HEK293 (cell line): Measurements from ENCODE around the gene RIMKLA.

ENCODE experiments used
- CTCF ChIA-PET: fragments of 350-600 bp; formaldehyde crosslinking; extraction: SDS; loops from one replicate; lab custom pipeline; 2021; ENCODE audit warnings: antibody characterized with exemption; lab: Yijun Ruan, JAX
- POLR2A ChIA-PET: fragments of 300-600 bp; formaldehyde crosslinking; extraction: SDS; loops from one replicate; lab custom pipeline; 2020; ENCODE audit warnings: antibody characterized with exemption, inconsistent platforms; lab: Yijun Ruan, JAX
- H3K27ac ChIP-seq: fragments of 200-500 bp; sonication (Bioruptor generic); 2 replicates; pipeline ENCODE4 v1.5.1; 2014; ENCODE audit warnings: low read depth, low read length, control low read depth, inconsistent platforms; ENCODE audit errors: extremely low read depth
- H3K36me3 ChIP-seq, 2 experiments: fragments of 200-500 bp in 1 of 2; sonication (Bioruptor generic) in 1 of 2; 1 replicate in 1 of 2; 2 replicates in 1 of 2; pipeline ENCODE4 v1.5.1; 2014 to 2017; ENCODE audit warnings: inconsistent platforms in 2 of 2, low read length in 2 of 2; ENCODE audit not compliant: control insufficient read depth in 2 of 2, insufficient read depth in 1 of 2
- H3K4me1 ChIP-seq: fragments of 200-500 bp; sonication (Bioruptor generic); 2 replicates; pipeline ENCODE4 v1.5.1; 2014; ENCODE audit warnings: mild to moderate bottlenecking, low read length, inconsistent platforms; ENCODE audit not compliant: control insufficient read depth, insufficient read depth
- H3K4me3 ChIP-seq: 2 replicates; pipeline ENCODE4 v1.5.1; 2011; ENCODE audit warnings: low read depth, mild to moderate bottlenecking, control low read depth, low read length, moderate library complexity
- H3K9me3 ChIP-seq: fragments of 200-500 bp; sonication (Bioruptor generic); 2 replicates; pipeline ENCODE4 v1.5.1; 2014; ENCODE audit warnings: low read depth, low read length, inconsistent platforms; ENCODE audit not compliant: control insufficient read depth, insufficient read depth
- GFI1B ChIP-seq: fragments of 450-650 bp; formaldehyde crosslinking; IDR thresholded peaks from 2 replicates; pipeline ENCODE4 v1.5.1; 2016; ENCODE audit warnings: missing biosample characterization, missing genetic modification characterization
- GLI4 ChIP-seq: fragments of 450-650 bp; formaldehyde crosslinking; IDR thresholded peaks from 2 replicates; pipeline ENCODE4 v1.5.1; 2016; ENCODE audit warnings: missing biosample characterization, missing genetic modification characterization
- KLF16 ChIP-seq: fragments of 450-650 bp; formaldehyde crosslinking; IDR thresholded peaks from 2 replicates; pipeline ENCODE4 v1.5.1; 2017; ENCODE audit warnings: missing biosample characterization, missing genetic modification characterization
- KLF8 ChIP-seq: fragments of 450-650 bp; formaldehyde crosslinking; IDR thresholded peaks from 2 replicates; pipeline ENCODE4 v1.5.1; 2016; ENCODE audit warnings: missing biosample characterization, missing genetic modification characterization
- MEIS1 ChIP-seq: sonication (generic); formaldehyde crosslinking; IDR thresholded peaks from 2 replicates; pipeline ENCODE4 v1.8.1; 2022; ENCODE audit warnings: missing genetic modification reagents, mild to moderate bottlenecking, borderline replicate concordance
- PRDM1 ChIP-seq: fragments of 450-650 bp; formaldehyde crosslinking; IDR thresholded peaks from 2 replicates; pipeline ENCODE4; 2016; ENCODE audit warnings: missing biosample characterization, missing genetic modification characterization
- SALL2 ChIP-seq: fragments of 450-650 bp; formaldehyde crosslinking; IDR thresholded peaks from 2 replicates; pipeline ENCODE4 v1.5.0; 2017; ENCODE audit warnings: missing biosample characterization, mild to moderate bottlenecking, missing genetic modification characterization, borderline replicate concordance
- ZBTB48 ChIP-seq: fragments of 450-650 bp; formaldehyde crosslinking; IDR thresholded peaks from 2 replicates; pipeline ENCODE4 v1.5.1; 2016; ENCODE audit warnings: missing biosample characterization, missing genetic modification characterization
- ZNF146 ChIP-seq: fragments of 450-650 bp; formaldehyde crosslinking; IDR thresholded peaks from 2 replicates; pipeline ENCODE4 v1.5.1; 2016; ENCODE audit warnings: missing biosample characterization, missing genetic modification characterization
- ZNF175 ChIP-seq: fragments of 450-650 bp; formaldehyde crosslinking; IDR thresholded peaks from 2 replicates; pipeline ENCODE4 v1.5.1; 2016; ENCODE audit warnings: missing biosample characterization, missing genetic modification characterization
- ZNF18 ChIP-seq: fragments of 450-650 bp; formaldehyde crosslinking; IDR thresholded peaks from 2 replicates; pipeline ENCODE4 v1.5.1; 2016; ENCODE audit warnings: missing biosample characterization, missing genetic modification characterization
- ZNF214 ChIP-seq: fragments of 450-650 bp; formaldehyde crosslinking; IDR thresholded peaks from 2 replicates; pipeline ENCODE4 v1.5.1; 2017; ENCODE audit warnings: missing biosample characterization, mild to moderate bottlenecking, missing genetic modification characterization, borderline replicate concordance
- ZNF223 ChIP-seq: fragments of 450-650 bp; formaldehyde crosslinking; IDR thresholded peaks from 2 replicates; pipeline ENCODE4 v1.5.1; 2016; ENCODE audit warnings: missing biosample characterization, missing genetic modification characterization
- ZNF280D ChIP-seq: fragments of 450-650 bp; formaldehyde crosslinking; IDR thresholded peaks from 2 replicates; pipeline ENCODE4 v1.5.1; 2016; ENCODE audit warnings: missing biosample characterization, missing genetic modification characterization
- ZNF311 ChIP-seq: fragments of 450-650 bp; formaldehyde crosslinking; IDR thresholded peaks from 2 replicates; pipeline ENCODE4 v1.5.1; 2017; ENCODE audit warnings: missing biosample characterization, missing genetic modification characterization, borderline replicate concordance
- ZNF341 ChIP-seq: fragments of 450-650 bp; formaldehyde crosslinking; IDR thresholded peaks from 2 replicates; pipeline ENCODE4; 2016; ENCODE audit warnings: low read depth, missing biosample characterization, missing genetic modification characterization
- ZNF366 ChIP-seq: fragments of 450-650 bp; formaldehyde crosslinking; conservative IDR thresholded peaks from 2 replicates; pipeline ENCODE4 v1.5.1; 2016; ENCODE audit warnings: missing biosample characterization, missing genetic modification characterization
- ZNF473 ChIP-seq: fragments of 450-650 bp; formaldehyde crosslinking; IDR thresholded peaks from 2 replicates; pipeline ENCODE4 v1.5.1; 2017; ENCODE audit warnings: missing biosample characterization, missing genetic modification characterization
- ZNF488 ChIP-seq: fragments of 450-650 bp; formaldehyde crosslinking; IDR thresholded peaks from 2 replicates; pipeline ENCODE4 v1.5.1; 2016; ENCODE audit warnings: missing biosample characterization, missing genetic modification characterization
- ZNF585B ChIP-seq: fragments of 450-650 bp; formaldehyde crosslinking; IDR thresholded peaks from 2 replicates; pipeline ENCODE4 v1.5.1; 2016; ENCODE audit warnings: missing biosample characterization, missing genetic modification characterization
- ZNF621 ChIP-seq: fragments of 450-650 bp; formaldehyde crosslinking; IDR thresholded peaks from 2 replicates; pipeline ENCODE4 v1.5.1; 2017; ENCODE audit warnings: missing biosample characterization, missing genetic modification characterization
- ZNF645 ChIP-seq: fragments of 450-650 bp; formaldehyde crosslinking; IDR thresholded peaks from 2 replicates; pipeline ENCODE4; 2016; ENCODE audit warnings: missing biosample characterization, missing genetic modification characterization
- ZNF658 ChIP-seq: fragments of 450-650 bp; formaldehyde crosslinking; IDR thresholded peaks from 2 replicates; pipeline ENCODE4; 2016; ENCODE audit warnings: missing biosample characterization, missing genetic modification characterization
- ZNF747 ChIP-seq: fragments of 450-650 bp; formaldehyde crosslinking; IDR thresholded peaks from 2 replicates; pipeline ENCODE4 v1.5.1; 2016; ENCODE audit warnings: missing biosample characterization, missing genetic modification characterization
- ZNF776 ChIP-seq: fragments of 450-650 bp; formaldehyde crosslinking; IDR thresholded peaks from 2 replicates; pipeline ENCODE4 v1.5.0; 2017; ENCODE audit warnings: missing biosample characterization, missing genetic modification characterization, borderline replicate concordance
- ZNF785 ChIP-seq: fragments of 450-650 bp; formaldehyde crosslinking; IDR thresholded peaks from 2 replicates; pipeline ENCODE4 v1.5.1; 2016; ENCODE audit warnings: missing biosample characterization, missing genetic modification characterization
- ZNF791 ChIP-seq: fragments of 450-650 bp; formaldehyde crosslinking; IDR thresholded peaks from 2 replicates; pipeline ENCODE4 v1.5.1; 2016; ENCODE audit warnings: missing biosample characterization, missing genetic modification characterization
- ZSCAN30 ChIP-seq: fragments of 450-650 bp; IDR thresholded peaks from 2 replicates; pipeline ENCODE4 v1.5.1; 2018; ENCODE audit warnings: missing biosample characterization, mild to moderate bottlenecking, missing genetic modification characterization, moderate library complexity
- ZSCAN4 ChIP-seq: fragments of 450-650 bp; formaldehyde crosslinking; IDR thresholded peaks from 2 replicates; pipeline ENCODE4 v1.5.1; 2017; ENCODE audit warnings: missing biosample characterization, missing genetic modification characterization

RIMKLA gene

GRCh38 chr1:42334240-42335049 lies 46.1 kb upstream of the RIMKLA start (continued):
- no peak for TF ChIP-seq ZNF747 (tag by site-specific recombination)
- TF ChIP-seq ZNF223 (tag by site-specific recombination), result no peak
- no peak for TF ChIP-seq GFI1B (tag by site-specific recombination)
- no peak for TF ChIP-seq SALL2 (tag by site-specific recombination)
- no peak for TF ChIP-seq ZNF175 (tag by site-specific recombination)
- no peak for TF ChIP-seq ZNF280D
- TF ChIP-seq PRDM1 (tag by site-specific recombination), result no peak
- no peak for TF ChIP-seq ZNF585B (tag by site-specific recombination)
- no peak for TF ChIP-seq ZNF645
- TF ChIP-seq ZNF785 (tag by site-specific recombination), result no peak
- no peak for TF ChIP-seq ZNF366
- TF ChIP-seq ZNF658, result no peak
- no peak for TF ChIP-seq ZSCAN30
- no peak for TF ChIP-seq ZNF311
- no peak for TF ChIP-seq ZNF146 (tag by site-specific recombination)
- TF ChIP-seq KLF16 (tag by site-specific recombination), result peak; percentile 78
- TF ChIP-seq ZNF488 (tag by site-specific recombination), result no peak
- TF ChIP-seq MEIS1 (CRISPR knock-in tag), result no peak
- TF ChIP-seq, all 188 proteins: peak for 44

GRCh38 chr1:42335050-42335808 lies 45.4 kb upstream of the RIMKLA start, which contains the start of gene FOXJ3:
Gene FOXJ3, minus strand, starts transcription at chr1:42335235. Its CDS starts 24,142 bp downstream, at chr1:42311093.
- Histone ChIP-seq H3K9me3 (no peaks in the 10 kb centered on the region), H3K27ac (peak within 1 kb of the TSS; percentile 85), H3K4me3 (peak within 1 kb of the TSS; percentile 87), H3K36me3 (no peaks in the 10 kb centered on the region; a peak in 1 of 3 replicates), H3K4me1 (peaks cover 8% of the 10 kb centered on the region)
- CTCF ChIA-PET, result interaction anchor here (0.7 to 2.0 kb wide), 2 partner anchors 162 to 657 kb away, joined by 4 to 10 read pairs; no protein-coding TSS in a partner anchor
- POLR2A ChIA-PET, result interaction anchor here (0.7 kb wide), 2 partner anchors 179 to 432 kb away, joined by 6 to 10 read pairs; no protein-coding TSS in a partner anchor
- TF ChIP-seq ZSCAN30 (peak; percentile 94), ZNF621 (no peak), ZNF18 (tag by site-specific recombination) (no peak), ZNF776 (tag by site-specific recombination) (no peak), ZNF791 (tag by site-specific recombination) (no peak), ZNF214 (tag by site-specific recombination) (no peak), KLF8 (tag by site-specific recombination) (peak; percentile 93), ZNF473 (tag by site-specific recombination) (no peak), ZNF341 (tag by site-specific recombination) (peak; percentile 8; the same call in 1 of the 2 replicates), GLI4 (peak; percentile 91), ZBTB48 (tag by site-specific recombination) (peak; percentile 84), ZSCAN4 (tag by site-specific recombination) (peak; percentile 65; the same call in 1 of the 2 replicates)
